H1 (cell line): Measurements from ENCODE around the gene B9D1. TPM values are rescaled to one million over a fixed set of nuclear protein-coding genes. Genes with fewer than 3 reads are reported as not detected.

Source experiments
- CHD7 ChIP-seq: fragments of 300-600 bp; sonication (generic); IDR thresholded peaks from 2 replicates; pipeline ENCODE4 v1.7.1; 2012; ENCODE audit warnings: low read length, moderate library complexity, mild to moderate bottlenecking, inconsistent platforms; ENCODE audit not compliant: insufficient replicate concordance
- PHF8 ChIP-seq: fragments of 200-600 bp; sonication (generic); conservative IDR thresholded peaks from 2 replicates; pipeline ENCODE4 v1.7.1; 2012; ENCODE audit warnings: low read depth, mild to moderate bottlenecking, inconsistent platforms, low read length, moderate library complexity
- POLR2A ChIP-seq, 2 experiments: IDR thresholded peaks; 1 replicate in 1 of 2; 2 replicates in 1 of 2; pipeline ENCODE4 v1.6.1; 2011; ENCODE audit warnings: low read depth in 2 of 2, low read length in 2 of 2, mild to moderate bottlenecking in 2 of 2; ENCODE audit errors: control extremely low read depth in 1 of 2
- SIX5 ChIP-seq: IDR thresholded peaks from 2 replicates; pipeline ENCODE4 v1.6.1; 2011; ENCODE audit warnings: mild to moderate bottlenecking, low read depth, low read length
- SP2 ChIP-seq: IDR thresholded peaks from 2 replicates; pipeline ENCODE4 v1.6.1; 2012; ENCODE audit warnings: mild to moderate bottlenecking, low read length, inconsistent platforms
- SUZ12 ChIP-seq: fragments of 200-600 bp; sonication (generic); IDR thresholded peaks from 2 replicates; pipeline ENCODE4 v1.6.1; 2012; ENCODE audit warnings: mild to moderate bottlenecking, inconsistent platforms, low read length, moderate library complexity, mixed read lengths
- TAF7 ChIP-seq: optimal IDR thresholded peaks from 2 replicates; pipeline ENCODE3; 2011; ENCODE audit warnings: low read depth, mild to moderate bottlenecking, inconsistent platforms, low read length, moderate library complexity, borderline replicate concordance
- TBP ChIP-seq: IDR thresholded peaks from 2 replicates; pipeline ENCODE4 v1.6.1; 2011; ENCODE audit warnings: low read depth, low read length, improper control_type of control experiment
- polyA plus RNA-seq, 7 experiments: library from polyadenylated mRNA; depleted of rRNA in 3 of 7; stranded (reverse) in 5 of 7; unstranded in 2 of 7; fragments of >200 nt in 5 of 7; fragments of 200-250 nt in 2 of 7; gene quantifications; 1 replicate in 5 of 7; 2 replicates in 1 of 7; 4 replicates in 1 of 7; pipeline versions ENCODE4 v1.2.1 to v1.2.3, GENCODE V29; 2011 to 2013; ENCODE audit warnings: missing spikeins in 2 of 7, mixed read lengths in 2 of 7
- total RNA-seq: library from RNA; stranded (reverse); fragmentation: NEBNext Ultra II Directional; extraction: Animal tissue kit (Norgen Biotek cat#: 25700); gene quantifications from 2 replicates; pipeline ENCODE4 v1.2.1, GENCODE V29; 2021

The B9D1 gene
- total and polyA plus RNA-seq, 2 of the 8 experiments (the other 6 are each of a cell fraction or from before 2014, with no cell fraction given): 24.6 to 65.7 TPM

GRCh38 chr17:19363460-19364035 is 1.0 kb upstream of the B9D1 start (continued):
- TF ChIP-seq CHD7: no peak
- no peak for TF ChIP-seq TBP
- no peak for TF ChIP-seq POLR2A (IDR thresholded peaks at IDR 0.05; ENCODE audit: control extremely low read depth in 1 of 2, low read depth in 2 of 2, low read length in 2 of 2)
- no peak for TF ChIP-seq SIX5
- TF ChIP-seq TAF7: no peak
- TF ChIP-seq SP2: no peak
- no peak for TF ChIP-seq SUZ12
- no peak for TF ChIP-seq PHF8
